A549 (cell line): ENCODE data around the gene CTNNAL1. TPM values are rescaled to one million over a fixed set of nuclear protein-coding genes. Genes with fewer than 3 reads are reported as not detected.

ENCODE experiments used
- ATAC-seq, 2 experiments: fragments of 200-7000 bp in 1 of 2; fragments of >200 bp in 1 of 2; cut with Nextera tagmentation in 1 of 2; cut with Tn5 transposase in 1 of 2; 3 replicates each; pipeline versions ENCODE4 v1.8.0 to v1.9.1; 2018 to 2020; ENCODE audit warnings: mild to moderate bottlenecking in 1 of 2, moderate library complexity in 1 of 2
- CTCF ChIA-PET: fragments of 300-600 bp; sonication (Branson Sonifier 250); formaldehyde crosslinking; extraction: SDS; loops from one replicate; lab custom pipeline; 2021; ENCODE audit warnings: antibody characterized with exemption, inconsistent platforms; lab: Yijun Ruan, JAX
- POLR2A ChIA-PET: fragments of 350-600 bp; formaldehyde crosslinking; extraction: SDS; loops from one replicate; lab custom pipeline; 2021; ENCODE audit warnings: antibody characterized with exemption, inconsistent platforms; lab: Yijun Ruan, JAX
- DNase-seq, 2 experiments: peaks; one replicate each; pipeline versions ENCODE4 v3.0.0 to v3.0.0-alpha.2; 2011 to 2016; ENCODE audit warnings: low read depth in 1 of 2, low spot score in 1 of 2
- FAIRE-seq: peaks from 2 replicates; lab custom pipeline; 2011; peaks lifted over from hg19 to GRCh38; lab: Jason Lieb, UNC
- H3K27ac ChIP-seq, 2 experiments: fragments of >200 bp; sonication (Bioruptor Twin); formaldehyde crosslinking; 3 replicates each; pipeline ENCODE4 v1.5.1; 2016 to 2017
- H3K4me1 ChIP-seq: fragments of >200 bp; sonication (Bioruptor Twin); formaldehyde crosslinking; 3 replicates; pipeline ENCODE4 v1.6.1; 2016
- H3K4me2 ChIP-seq: fragments of >200 bp; sonication (Bioruptor Twin); formaldehyde crosslinking; 3 replicates; pipeline ENCODE4 v1.6.1; 2016
- H3K4me3 ChIP-seq: fragments of >200 bp; sonication (Bioruptor Twin); formaldehyde crosslinking; 3 replicates; pipeline ENCODE4 v1.5.1; 2016
- H3K9me3 ChIP-seq: fragments of >200 bp; sonication (Bioruptor Twin); formaldehyde crosslinking; 3 replicates; pipeline ENCODE4 v1.6.1; 2016
- ATOH8 ChIP-seq: fragments of 250-450 bp; sonication (Bioruptor Pico); IDR thresholded peaks from 2 replicates; pipeline ENCODE4 v1.5.0; 2020; ENCODE audit warnings: low read depth, mild to moderate bottlenecking, moderate library complexity
- BCL3 ChIP-seq: fragments of >200 bp; sonication (Bioruptor Twin); formaldehyde crosslinking; IDR thresholded peaks from 3 replicates; pipeline ENCODE4 v1.6.1; 2016
- CBX2 ChIP-seq: fragments of 200-600 bp; sonication (generic); IDR thresholded peaks from 2 replicates; pipeline ENCODE4 v1.6.1; 2016; ENCODE audit warnings: low read depth, mild to moderate bottlenecking, borderline replicate concordance
- CBX8 ChIP-seq: fragments of 200-600 bp; sonication (generic); IDR thresholded peaks from 2 replicates; pipeline ENCODE4 v1.6.1; 2016
- CEBPB ChIP-seq, 2 experiments: fragments of >200 bp in 1 of 2; sonication (Bioruptor Twin) in 1 of 2; formaldehyde crosslinking in 1 of 2; IDR thresholded peaks; 2 replicates each; pipeline ENCODE4 v1.6.1; 2012 to 2016
- CHD2 ChIP-seq: fragments of 150-350 bp; IDR thresholded peaks from 2 replicates; pipeline ENCODE4 v1.6.1; 2014; ENCODE audit warnings: low read length; ENCODE audit not compliant: partially characterized antibody
- EHMT2 ChIP-seq: fragments of 200-600 bp; sonication (generic); IDR thresholded peaks from 2 replicates; pipeline ENCODE4 v1.6.1; 2016; ENCODE audit warnings: antibody characterized with exemption, low read depth, mild to moderate bottlenecking, moderate library complexity
- FOSB ChIP-seq: fragments of 250-450 bp; sonication (Bioruptor Pico); IDR thresholded peaks from 2 replicates; pipeline ENCODE4 v1.5.0; 2020; ENCODE audit warnings: mild to moderate bottlenecking, moderate library complexity
- FOSL2 ChIP-seq, 2 experiments: fragments of 450-650 bp in 1 of 2; fragments of >200 bp in 1 of 2; sonication (Bioruptor Twin) in 1 of 2; formaldehyde crosslinking; IDR thresholded peaks; 2 replicates each; pipeline versions ENCODE4 v1.5.0 to v1.6.1; 2016 to 2020; ENCODE audit warnings: mild to moderate bottlenecking in 1 of 2, moderate library complexity in 1 of 2
- FOXS1 ChIP-seq: fragments of 250-450 bp; sonication (Bioruptor Pico); IDR thresholded peaks from 2 replicates; pipeline ENCODE4 v1.5.0; 2020; ENCODE audit warnings: mild to moderate bottlenecking, moderate library complexity
- GATA3 ChIP-seq: IDR thresholded peaks from 2 replicates; pipeline ENCODE4 v1.6.1; 2012; ENCODE audit warnings: borderline replicate concordance
- HDAC2 ChIP-seq: fragments of 200-600 bp; sonication (generic); IDR thresholded peaks from 2 replicates; pipeline ENCODE4 v1.6.1; 2016
- HEYL ChIP-seq: fragments of 250-450 bp; sonication (Bioruptor Pico); IDR thresholded peaks from 2 replicates; pipeline ENCODE4 v1.8.0; 2021; ENCODE audit warnings: mild to moderate bottlenecking, moderate library complexity
- JUN ChIP-seq, 2 experiments: fragments of >200 bp; sonication (Bioruptor Twin); formaldehyde crosslinking; IDR thresholded peaks; 2 replicates in 1 of 2; 3 replicates in 1 of 2; pipeline ENCODE4 v1.6.1; 2016 to 2017
- JUNB ChIP-seq: fragments of >200 bp; sonication (Bioruptor Twin); formaldehyde crosslinking; IDR thresholded peaks from 2 replicates; pipeline ENCODE4 v1.6.1; 2016
- KDM1A ChIP-seq: fragments of 200-600 bp; sonication (generic); IDR thresholded peaks from 2 replicates; pipeline ENCODE4 v1.6.1; 2016; ENCODE audit warnings: low read depth, mild to moderate bottlenecking
- KDM5A ChIP-seq: fragments of 200-600 bp; sonication (generic); IDR thresholded peaks from 2 replicates; pipeline ENCODE4 v1.6.1; 2016; ENCODE audit warnings: antibody characterized with exemption, mild to moderate bottlenecking
- MAZ ChIP-seq: fragments of 150-350 bp; IDR thresholded peaks from 2 replicates; pipeline ENCODE4 v1.6.1; 2014; ENCODE audit warnings: antibody characterized with exemption, low read depth, low read length, borderline replicate concordance
- MYC ChIP-seq: IDR thresholded peaks from 2 replicates; pipeline ENCODE4 v1.6.1; 2012; ENCODE audit warnings: mild to moderate bottlenecking, inconsistent platforms, low read length, improper control_type of control experiment, borderline replicate concordance
- NPAS2 ChIP-seq: fragments of 250-450 bp; sonication (Bioruptor Pico); IDR thresholded peaks from 2 replicates; pipeline ENCODE4 v1.8.0; 2022; ENCODE audit warnings: mild to moderate bottlenecking, moderate library complexity, borderline replicate concordance
- PBX3 ChIP-seq: IDR thresholded peaks from 2 replicates; pipeline ENCODE4 v1.6.1; 2012
- PHF8 ChIP-seq: fragments of 200-600 bp; sonication (generic); IDR thresholded peaks from 2 replicates; pipeline ENCODE4 v1.6.1; 2016; ENCODE audit warnings: low read depth, mild to moderate bottlenecking, antibody characterized with exemption, moderate library complexity, borderline replicate concordance
- POLR2A ChIP-seq: IDR thresholded peaks from 2 replicates; pipeline ENCODE4 v1.6.1; 2012; ENCODE audit warnings: mild to moderate bottlenecking, low read length
- POLR2AphosphoS2 ChIP-seq: conservative IDR thresholded peaks from 2 replicates; pipeline ENCODE4 v1.6.1; 2012; ENCODE audit warnings: low read length, improper control_type of control experiment, inconsistent platforms
- SMC3 ChIP-seq: fragments of >200 bp; sonication (Bioruptor Twin); formaldehyde crosslinking; IDR thresholded peaks from 3 replicates; pipeline ENCODE4 v1.6.1; 2018; ENCODE audit warnings: inconsistent platforms
- SREBF2 ChIP-seq: fragments of 450-650 bp; IDR thresholded peaks from 2 replicates; pipeline ENCODE4 v1.6.1; 2014; ENCODE audit warnings: mild to moderate bottlenecking, moderate library complexity
- TFCP2L1 ChIP-seq: fragments of 250-450 bp; sonication (Bioruptor Pico); IDR thresholded peaks from 2 replicates; pipeline ENCODE4 v1.5.0; 2021; ENCODE audit warnings: mild to moderate bottlenecking
- ZSCAN20 ChIP-seq: fragments of 250-450 bp; sonication (Bioruptor Pico); IDR thresholded peaks from 2 replicates; pipeline ENCODE4 v1.8.0; 2022; ENCODE audit warnings: mild to moderate bottlenecking, moderate library complexity
- WGBS: methylation state at CpG from one replicate; pipeline ENCODE4 v1.1.6; 2017; ENCODE audit errors: missing lambda C conversion rate; 5-methylcytosine and 5-hydroxymethylcytosine counted together
- polyA plus RNA-seq, 4 experiments: library from polyadenylated mRNA; depleted of rRNA in 3 of 4; stranded (reverse); fragments of >200 nt; fragmentation: RNase III in 1 of 4; extraction: RNeasy Plus Mini Kit Qiagen cat#74134 plus additional on column Dnase treatment in 1 of 4; gene quantifications; 2 replicates in 3 of 4; 3 replicates in 1 of 4; pipeline ENCODE4 v1.2.3, GENCODE V29; 2011 to 2017
- TF ChIP-seq, protein P1 (sequence below): fragments of >200 bp; sonication (Bioruptor Twin); formaldehyde crosslinking; IDR thresholded peaks from 2 replicates; pipeline ENCODE4 v1.6.1; 2016
- TF ChIP-seq, protein P2 (sequence below): fragments of 450-650 bp; IDR thresholded peaks from 2 replicates; pipeline ENCODE4 v1.6.1; 2014; ENCODE audit warnings: antibody characterized with exemption
- TF ChIP-seq, protein P3 (sequence below): fragments of >200 bp; sonication (Bioruptor Twin); formaldehyde crosslinking; IDR thresholded peaks from 3 replicates; pipeline ENCODE4 v1.5.1; 2016

CTNNAL1 gene
- polyA plus RNA-seq, 2 of the 4 experiments (the other 2 are of a cell fraction) = 43.8 to 63.6 TPM

- 75% methylated on average over 2 of the region's 2 CpGs for WGBS
- ChIA-PET POLR2A (no interaction called here), CTCF (interaction anchor here (1.5 kb wide), 1 partner anchor 8 kb away, joined by 3 read pairs; no protein-coding TSS in a partner anchor)
- no peak for DNase-seq
- H3K27ac ChIP-seq = no peak overlapping the region
- no peaks in the 10 kb centered on the region for H3K9me3 ChIP-seq
- no peak overlapping the region for H3K4me3 ChIP-seq
- H3K4me2 ChIP-seq = no peak overlapping the region
- no peak for ATAC-seq
- peaks cover 12% of the 10 kb centered on the region; the same call in 2 of the 3 replicates for H3K4me1 ChIP-seq
- TF ChIP-seq CBX2 = no peak
- TF ChIP-seq MYC = no peak
- TF ChIP-seq, protein P1, sequence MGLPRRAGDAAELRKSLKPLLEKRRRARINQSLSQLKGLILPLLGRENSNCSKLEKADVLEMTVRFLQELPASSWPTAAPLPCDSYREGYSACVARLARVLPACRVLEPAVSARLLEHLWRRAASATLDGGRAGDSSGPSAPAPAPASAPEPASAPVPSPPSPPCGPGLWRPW = no peak
- TF ChIP-seq POLR2A = no peak
- no peak for TF ChIP-seq JUN (IDR thresholded peaks at IDR 0.05)
- no peak for TF ChIP-seq FOSL2 (IDR thresholded peaks at IDR 0.05)
- no peak for TF ChIP-seq FOSL2 (CRISPR knock-in tag; IDR thresholded peaks at IDR 0.05)
- no peak for TF ChIP-seq SREBF2
- TF ChIP-seq, protein P2, sequence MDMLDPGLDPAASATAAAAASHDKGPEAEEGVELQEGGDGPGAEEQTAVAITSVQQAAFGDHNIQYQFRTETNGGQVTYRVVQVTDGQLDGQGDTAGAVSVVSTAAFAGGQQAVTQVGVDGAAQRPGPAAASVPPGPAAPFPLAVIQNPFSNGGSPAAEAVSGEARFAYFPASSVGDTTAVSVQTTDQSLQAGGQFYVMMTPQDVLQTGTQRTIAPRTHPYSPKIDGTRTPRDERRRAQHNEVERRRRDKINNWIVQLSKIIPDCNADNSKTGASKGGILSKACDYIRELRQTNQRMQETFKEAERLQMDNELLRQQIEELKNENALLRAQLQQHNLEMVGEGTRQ = no peak
- no peak for TF ChIP-seq HEYL (CRISPR knock-in tag)
- TF ChIP-seq BCL3 = no peak
- TF ChIP-seq, protein P3, sequence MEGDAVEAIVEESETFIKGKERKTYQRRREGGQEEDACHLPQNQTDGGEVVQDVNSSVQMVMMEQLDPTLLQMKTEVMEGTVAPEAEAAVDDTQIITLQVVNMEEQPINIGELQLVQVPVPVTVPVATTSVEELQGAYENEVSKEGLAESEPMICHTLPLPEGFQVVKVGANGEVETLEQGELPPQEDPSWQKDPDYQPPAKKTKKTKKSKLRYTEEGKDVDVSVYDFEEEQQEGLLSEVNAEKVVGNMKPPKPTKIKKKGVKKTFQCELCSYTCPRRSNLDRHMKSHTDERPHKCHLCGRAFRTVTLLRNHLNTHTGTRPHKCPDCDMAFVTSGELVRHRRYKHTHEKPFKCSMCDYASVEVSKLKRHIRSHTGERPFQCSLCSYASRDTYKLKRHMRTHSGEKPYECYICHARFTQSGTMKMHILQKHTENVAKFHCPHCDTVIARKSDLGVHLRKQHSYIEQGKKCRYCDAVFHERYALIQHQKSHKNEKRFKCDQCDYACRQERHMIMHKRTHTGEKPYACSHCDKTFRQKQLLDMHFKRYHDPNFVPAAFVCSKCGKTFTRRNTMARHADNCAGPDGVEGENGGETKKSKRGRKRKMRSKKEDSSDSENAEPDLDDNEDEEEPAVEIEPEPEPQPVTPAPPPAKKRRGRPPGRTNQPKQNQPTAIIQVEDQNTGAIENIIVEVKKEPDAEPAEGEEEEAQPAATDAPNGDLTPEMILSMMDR = no peak
- no peak for TF ChIP-seq KDM1A
- no peak for TF ChIP-seq FOSB (CRISPR knock-in tag)
- TF ChIP-seq SMC3 = no peak
- TF ChIP-seq POLR2AphosphoS2 = no peak
- no peak for TF ChIP-seq PBX3
- no peak for TF ChIP-seq ZSCAN20
- TF ChIP-seq, all 56 proteins: peak for 0
- no peak for FAIRE-seq
Observed at GRCh38 chr9:109052416-109052815, 39.1 kb upstream of the CTNNAL1 start.

DNA sequence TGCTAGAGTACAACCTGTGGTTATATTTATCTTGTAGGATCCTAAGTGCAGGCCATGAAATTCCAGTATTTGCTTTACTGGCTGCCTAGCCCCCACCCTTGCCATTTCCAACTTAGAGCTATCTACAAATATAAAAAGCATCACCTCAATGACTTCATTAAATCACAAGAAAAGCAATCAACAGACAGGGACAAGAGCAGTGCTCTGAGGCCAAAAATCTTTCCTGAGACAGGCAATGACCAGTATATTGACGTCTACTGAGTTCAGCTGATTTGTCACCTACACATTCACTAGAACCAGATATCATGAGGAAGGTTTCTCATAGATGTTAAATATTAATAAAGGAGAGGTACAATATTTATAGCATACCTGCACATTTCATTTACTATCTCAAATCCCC is 38.4 kb upstream of the CTNNAL1 start:
- no peak for FAIRE-seq
- CTCF ChIA-PET = no interaction called here
- no peak for ATAC-seq

More for the DNA sequence above, 38.4 kb upstream of the CTNNAL1 start:
- peaks cover 17% of the 10 kb centered on the region; the same call in 2 of the 3 replicates for H3K4me1 ChIP-seq
- H3K4me2 ChIP-seq = no peak overlapping the region
- no peak overlapping the region for H3K4me3 ChIP-seq
- DNase-seq = no peak
- 91% methylated on average over 1 of the region's 1 CpG for WGBS
- no peak for TF ChIP-seq TFCP2L1
- no peak for TF ChIP-seq PHF8
- TF ChIP-seq CBX2 = no peak
- no peak for TF ChIP-seq HDAC2
- TF ChIP-seq FOSB (CRISPR knock-in tag) = no peak
- TF ChIP-seq CHD2 = no peak
- TF ChIP-seq EHMT2 = no peak
- no peak for TF ChIP-seq JUNB
- no peak for TF ChIP-seq CEBPB (IDR thresholded peaks at IDR 0.05)
- no peak for TF ChIP-seq FOXS1 (CRISPR knock-in tag)
- no peak for TF ChIP-seq CBX8
- TF ChIP-seq KDM5A = no peak
- TF ChIP-seq NPAS2 = no peak
- TF ChIP-seq KDM1A = no peak
- TF ChIP-seq MAZ = no peak
- TF ChIP-seq, protein P3 = no peak
- no peak for TF ChIP-seq ATOH8 (CRISPR knock-in tag)
- TF ChIP-seq GATA3 = no peak
- no peak overlapping the region for H3K27ac ChIP-seq
- H3K9me3 ChIP-seq = no peaks in the 10 kb centered on the region
- POLR2A ChIA-PET = no interaction called here
